HG03064 (cell line): ENCODE results near the gene BTBD16.

ENCODE experiments used
- ATAC-seq: cut with Tn5 transposase; IDR thresholded peaks from one replicate; pipeline ENCODE4 v1.9.1; 2021; ENCODE audit warnings: low read depth; ENCODE audit not compliant: unreplicated experiment

Gene BTBD16

DNA sequence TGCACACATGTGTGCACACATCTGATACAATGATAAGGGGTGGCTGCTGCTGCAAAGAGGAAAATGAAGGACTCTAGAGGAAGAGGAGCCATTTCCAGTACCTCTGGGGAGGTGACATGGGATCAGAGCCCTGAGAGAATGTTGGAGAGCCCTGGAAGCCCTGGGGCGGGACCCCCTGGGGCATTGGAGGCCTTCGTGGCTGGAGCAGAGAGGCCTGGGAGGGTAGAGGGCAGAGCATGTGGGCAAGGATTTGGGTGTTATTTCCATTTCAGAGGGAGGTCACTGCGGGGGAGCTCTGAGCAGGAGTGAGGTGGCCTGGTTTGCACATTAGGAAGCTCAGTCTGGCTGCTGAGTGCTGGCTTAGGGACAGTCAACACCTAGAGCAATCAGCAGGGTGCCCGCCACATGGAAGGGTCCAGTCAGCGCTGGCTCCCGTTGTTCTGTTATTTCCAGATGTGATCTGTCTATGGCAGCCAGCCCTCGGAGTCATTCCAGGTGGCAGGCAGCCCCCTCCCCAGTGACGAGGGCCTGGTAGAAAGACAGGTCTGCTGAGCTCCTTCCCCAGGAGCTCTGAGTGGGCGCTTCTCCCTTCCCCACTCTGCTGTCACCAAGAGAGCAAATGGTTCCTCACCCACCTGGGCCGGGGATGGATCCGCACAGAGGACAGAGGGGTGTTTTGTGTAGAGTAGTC lies 24.1 kb upstream of the BTBD16 start:
- ATAC-seq, result no peak

GRCh38 chr10:122248356-122249302 lies 22.5 kb upstream of the BTBD16 start:
- ATAC-seq, result no peak

DNA sequence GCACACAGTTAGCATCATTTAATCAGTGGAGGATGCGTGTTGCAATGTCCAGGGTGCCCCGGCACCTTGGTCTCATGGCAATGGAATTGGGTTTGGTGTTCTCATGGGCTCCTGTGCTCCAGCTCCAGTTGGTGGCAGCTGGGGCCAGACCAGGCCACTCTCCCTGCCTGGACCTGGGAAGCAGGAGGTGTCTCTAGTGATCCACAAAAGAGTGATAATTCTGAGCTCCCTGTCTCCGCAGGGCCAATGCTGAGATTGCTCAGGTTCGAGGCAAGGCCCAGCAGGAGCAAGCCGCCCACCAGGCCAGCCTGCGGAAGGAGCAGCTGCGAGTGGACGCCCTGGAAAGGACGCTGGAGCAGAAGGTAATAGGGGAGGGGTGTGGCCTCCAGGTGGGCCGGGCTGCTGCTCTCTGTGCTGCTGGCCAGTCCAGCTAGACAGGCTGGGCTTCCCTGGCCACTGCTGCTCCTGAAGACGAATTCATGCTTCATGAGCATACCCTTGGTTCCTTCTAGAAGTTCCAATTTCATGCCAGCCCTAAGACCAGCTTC lies 21.7 kb upstream of the BTBD16 start:
- ATAC-seq, result no peak

DNA sequence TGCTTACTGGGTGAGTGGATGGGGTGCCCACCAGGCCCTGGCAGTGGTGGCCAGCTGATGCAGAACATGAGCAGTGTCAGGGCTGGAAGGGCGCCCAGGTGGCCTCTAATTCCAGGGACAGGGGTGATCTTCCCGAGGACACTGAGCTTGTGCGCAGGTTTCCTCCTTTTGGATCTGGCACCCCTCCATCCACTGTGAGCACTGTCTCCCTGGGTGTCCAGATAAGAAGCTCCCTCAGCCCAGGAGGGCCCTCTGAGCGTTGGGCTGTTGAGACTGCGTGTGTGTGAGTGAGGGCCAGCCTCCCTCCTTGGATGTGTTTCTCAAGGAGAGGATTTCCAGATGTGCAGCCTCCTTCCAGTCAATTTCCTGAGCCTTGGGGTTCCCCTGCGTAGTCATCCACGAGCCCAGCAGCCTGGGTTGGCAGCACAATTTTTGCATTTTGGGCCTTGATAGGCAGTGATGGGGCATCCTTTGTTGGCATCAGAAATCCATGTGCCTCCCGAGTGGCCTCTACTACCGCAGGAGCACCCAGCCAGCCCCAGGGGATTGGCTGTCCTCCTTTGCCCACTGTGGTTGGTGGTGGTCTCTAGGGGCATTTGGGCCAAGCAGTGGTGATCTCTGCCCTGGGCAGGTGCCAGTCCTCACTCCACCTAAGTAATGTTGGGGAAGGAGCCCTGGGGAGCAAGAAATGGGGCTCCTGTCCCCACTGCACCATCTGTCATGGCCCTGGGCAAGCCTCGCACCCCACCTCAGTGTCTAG lies 20.9 kb upstream of the BTBD16 start:
- ATAC-seq, result no peak

GRCh38 chr10:122251459-122252255 lies 19.4 kb upstream of the BTBD16 start:
- ATAC-seq, result no peak

DNA sequence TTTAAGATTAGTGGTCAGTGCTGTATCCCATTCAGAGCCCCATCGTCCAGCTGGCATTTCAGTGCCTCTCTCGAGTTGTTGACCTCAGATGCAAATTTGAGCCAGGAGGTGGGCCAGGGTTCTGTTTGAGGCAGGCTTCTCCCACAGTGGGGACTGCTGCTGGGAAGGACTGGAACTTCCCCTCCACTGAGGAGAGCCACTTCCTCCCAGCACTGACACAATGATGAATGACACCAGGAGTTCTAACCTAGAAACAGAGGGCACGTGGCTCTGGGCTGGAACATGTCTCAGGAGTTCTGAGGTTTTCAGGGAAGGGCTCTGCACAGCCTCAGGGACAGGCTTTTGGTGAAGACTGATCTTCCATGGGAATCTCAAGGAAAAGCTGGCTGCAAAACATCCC lies 18.3 kb upstream of the BTBD16 start:
- no peak for ATAC-seq

DNA sequence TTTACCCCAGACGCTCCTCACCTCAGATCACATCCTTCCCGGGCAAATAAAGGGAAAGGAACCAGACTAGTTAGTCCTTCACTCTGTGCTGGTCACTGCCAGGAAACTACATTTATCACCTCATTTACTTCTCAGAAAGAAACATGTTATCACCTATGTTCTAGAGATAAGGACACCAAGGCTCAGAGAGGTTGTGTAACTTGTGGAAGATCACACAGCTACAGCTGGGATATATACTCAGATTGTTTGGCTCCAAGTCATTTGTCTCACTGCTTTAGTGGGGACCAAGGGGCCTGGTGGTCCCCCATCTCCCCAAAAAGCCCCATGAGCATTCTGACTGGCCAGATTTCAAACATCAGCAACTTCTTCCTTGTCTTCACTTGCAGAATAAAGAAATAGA lies 17.5 kb upstream of the BTBD16 start:
- no peak for ATAC-seq

DNA sequence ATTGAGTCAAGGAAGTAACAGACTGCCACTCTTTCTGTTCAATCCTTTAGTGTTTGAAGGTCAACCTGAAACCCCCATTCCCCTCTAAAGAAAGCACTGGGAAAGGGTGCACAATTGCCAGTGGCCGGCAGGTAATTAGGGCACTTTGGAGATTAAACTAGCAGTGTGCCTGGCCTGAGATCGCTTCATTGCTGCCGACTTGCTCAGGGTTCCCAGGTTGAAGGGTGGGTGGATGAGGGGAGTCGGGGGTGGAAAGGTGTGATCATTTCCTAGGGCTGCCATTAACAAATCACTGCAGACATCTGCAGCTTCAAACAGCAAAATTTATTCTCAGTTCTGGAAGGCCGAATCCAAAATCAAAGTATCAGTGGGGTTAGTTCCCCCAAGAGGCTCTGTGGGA lies 16.3 kb upstream of the BTBD16 start:
- no peak for ATAC-seq

DNA sequence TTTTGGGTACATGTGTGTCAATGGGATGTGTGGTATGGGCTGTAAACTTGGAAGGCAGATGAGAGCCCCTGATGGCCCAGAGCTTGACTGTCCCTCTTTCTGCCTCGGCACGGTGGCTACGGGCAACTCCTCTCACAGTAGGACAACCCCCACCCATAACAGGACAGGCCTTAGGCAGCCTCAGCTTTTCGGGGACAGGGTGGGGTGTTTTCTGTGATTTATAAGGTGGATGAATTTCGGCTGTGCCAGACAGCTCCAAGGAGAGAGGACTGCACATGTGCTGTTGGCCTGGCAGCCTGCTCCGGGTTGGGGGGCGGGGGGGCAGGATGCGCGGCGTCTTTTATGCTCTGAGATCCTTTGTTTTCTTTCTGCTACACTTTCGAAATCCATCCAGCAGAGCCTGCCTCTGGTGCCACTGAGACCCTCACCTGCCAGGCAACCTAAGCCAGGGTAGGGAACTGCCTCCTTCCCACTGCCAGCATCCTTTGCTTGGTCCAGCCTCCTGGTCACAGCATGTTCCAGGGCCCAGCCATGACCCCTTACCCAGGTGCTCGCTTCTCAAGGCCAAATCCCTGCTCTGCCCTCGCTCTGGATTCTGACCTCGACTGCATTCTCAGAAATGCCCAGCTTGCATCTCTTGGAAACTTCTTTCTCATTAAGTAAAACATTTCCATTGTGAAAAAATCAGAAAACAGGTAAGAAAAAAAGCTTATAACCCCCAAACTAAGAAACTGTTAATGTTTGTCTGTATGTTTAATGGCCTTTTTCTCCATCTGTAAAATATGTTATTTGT lies 15.4 kb upstream of the BTBD16 start:
- ATAC-seq, result no peak

DNA sequence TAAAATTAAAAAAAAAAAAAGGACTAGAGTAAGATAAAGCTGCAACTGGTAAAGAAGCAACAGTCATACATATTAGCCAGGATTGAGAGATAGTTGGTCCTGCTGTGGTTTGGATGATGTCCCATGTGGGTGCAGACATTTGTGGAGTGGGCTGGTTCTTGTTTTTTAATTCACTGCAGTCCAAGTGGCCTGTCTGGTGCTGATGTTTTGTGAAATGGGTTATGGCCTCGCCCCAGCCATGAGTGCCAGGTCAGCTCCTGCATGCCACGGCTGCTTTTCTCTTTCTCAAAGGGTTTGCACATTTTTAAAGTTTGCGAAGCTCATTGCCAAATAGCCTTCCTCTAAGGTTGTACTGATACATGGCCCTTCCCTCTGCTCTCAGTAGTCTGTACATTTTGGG lies 14.1 kb upstream of the BTBD16 start:
- no peak for ATAC-seq

GRCh38 chr10:122258136-122259074 lies 12.7 kb upstream of the BTBD16 start:
- no peak for ATAC-seq

DNA sequence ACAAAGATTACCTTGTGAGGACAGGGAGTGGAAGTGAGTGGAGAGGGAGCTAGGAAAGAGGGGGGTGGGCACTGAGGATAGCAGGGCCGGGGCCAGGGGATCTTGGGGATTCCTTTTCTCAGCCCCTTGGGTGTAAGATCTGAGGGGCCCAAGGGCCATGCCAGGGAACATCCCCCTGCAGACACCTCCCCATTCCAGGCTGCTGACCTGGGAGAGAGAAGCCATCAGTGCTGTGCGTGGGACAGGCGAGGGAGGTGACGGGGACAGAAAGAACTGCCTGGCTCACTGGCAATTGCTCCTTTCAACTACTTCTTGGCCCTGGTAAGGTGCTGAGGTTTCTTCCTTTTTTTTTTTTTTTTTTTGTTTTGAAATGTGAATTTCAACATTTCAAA lies 12.0 kb upstream of the BTBD16 start:
- no peak for ATAC-seq

DNA sequence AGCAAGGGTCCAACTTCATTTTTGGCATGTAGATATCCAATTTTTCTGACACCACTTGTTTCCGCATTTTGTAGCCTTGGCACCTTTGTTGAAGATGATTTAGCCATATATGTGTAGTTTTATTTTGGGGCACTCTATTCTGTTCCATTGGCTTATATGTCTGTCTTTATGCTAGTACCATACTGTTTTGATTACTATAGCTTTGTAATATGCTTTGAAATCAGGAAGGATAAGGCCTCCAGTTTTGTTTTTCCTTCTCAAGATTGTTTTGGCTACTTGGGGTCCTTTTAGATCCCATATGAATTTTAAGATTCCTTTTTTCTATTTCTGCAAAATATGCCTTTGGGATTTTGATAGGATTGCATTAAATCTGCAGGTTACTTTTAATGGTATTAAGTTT lies 9.5 kb upstream of the BTBD16 start:
- ATAC-seq, result no peak

GRCh38 chr10:122263971-122264370 lies 7.1 kb upstream of the BTBD16 start:
- ATAC-seq, result no peak

GRCh38 chr10:122264436-122264835 lies 6.7 kb upstream of the BTBD16 start:
- no peak for ATAC-seq

- ATAC-seq, result no peak
Measured at GRCh38 chr10:122264931-122265330, 6.2 kb upstream of the BTBD16 start.

- ATAC-seq, result no peak
Measured at GRCh38 chr10:122265896-122266295, 5.2 kb upstream of the BTBD16 start.
